ENCODE results near the gene NFILZ. TPM values are rescaled to one million over a fixed set of nuclear protein-coding genes. Genes with fewer than 3 reads are reported as not detected.

The NFILZ gene
- polyA plus RNA-seq, 3 donors = not detected

DNA sequence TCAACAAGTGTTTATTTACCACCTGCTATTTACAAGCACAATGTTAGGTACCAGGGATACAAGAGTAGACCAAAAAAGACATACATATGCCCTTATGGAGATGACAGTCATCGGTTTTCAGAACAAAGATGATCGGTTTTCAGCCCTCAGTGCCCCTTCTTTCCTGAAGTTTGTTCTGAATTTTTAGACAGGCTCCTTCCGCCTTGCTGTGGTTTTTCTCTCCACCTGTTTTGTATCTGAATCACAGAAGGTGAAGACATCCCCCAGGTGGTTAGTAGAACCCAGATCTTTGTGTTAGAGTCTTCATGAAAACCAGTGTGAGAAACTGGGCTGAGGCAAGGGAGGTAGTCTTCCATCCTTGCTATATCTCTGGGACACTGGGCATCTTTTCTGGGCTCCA is 44.6 kb downstream of the NFILZ start:
- no peaks in the 10 kb centered on the region for H4K20me1 ChIP-seq (ENCODE audit: insufficient read depth, low read length)
- Mint-ChIP-seq H3K27ac (no peak overlapping the region), H3K9me3 (peaks cover 1 to 9% (median 4%) of the 10 kb centered on the region in 7 donors), H3K4me1 (peaks cover 20% of the 10 kb centered on the region), H3K27me3 (ENCODE audit: low read depth in 3 of 3) (peaks cover 2 to 9% (median 6%) of the 10 kb centered on the region in 3 donors), H3K4me3 (no peak overlapping the region), H3K36me3 (no peaks in the 10 kb centered on the region)
- no peak overlapping the region for H3K4me2 ChIP-seq (replicated peaks; ENCODE audit: extremely low read depth, low read length, poor library complexity, severe bottlenecking)
- no peak overlapping the region for H2AFZ ChIP-seq (ENCODE audit: insufficient read depth, low read depth, low read length, poor library complexity, severe bottlenecking)
- no peak overlapping the region for H3K9ac ChIP-seq (ENCODE audit: insufficient read depth, low read length, poor library complexity, severe bottlenecking)
- no peaks in the 10 kb centered on the region for H3K36me3 ChIP-seq (replicated peaks in 1 of 2; ENCODE audit: control insufficient read depth in 1 of 2, insufficient read depth in 2 of 2, low read length in 2 of 2)
- WGBS (ENCODE audit: insufficient coverage) = 89% methylated on average over 2 of the region's 3 CpGs
- no peak for DNase-seq
- peaks cover 19 to 21% of the 10 kb centered on the region in 2 donors for H3K4me1 ChIP-seq (ENCODE audit: control insufficient read depth in 1 of 2, insufficient read depth in 2 of 2, low read length in 2 of 2)
- no peak overlapping the region for H3K4me3 ChIP-seq (replicated peaks in 1 of 3; ENCODE audit: low read depth in 2 of 3, low read length in 3 of 3)
- H3K27me3 ChIP-seq (ENCODE audit: control insufficient read depth in 2 of 2, insufficient read depth in 2 of 2, low read length in 2 of 2) = no peaks in the 10 kb centered on the region
- intact Hi-C loops (cut with micrococcal nuclease) = no loop called here
- H3K79me2 ChIP-seq (ENCODE audit: insufficient read depth, low read length) = no peaks in the 10 kb centered on the region
- no peaks in the 10 kb centered on the region for H3K9me3 ChIP-seq (replicated peaks in 1 of 2; ENCODE audit: control insufficient read depth in 1 of 2, insufficient read depth in 1 of 2, low read length in 2 of 2)
- TF ChIP-seq, protein P1, sequence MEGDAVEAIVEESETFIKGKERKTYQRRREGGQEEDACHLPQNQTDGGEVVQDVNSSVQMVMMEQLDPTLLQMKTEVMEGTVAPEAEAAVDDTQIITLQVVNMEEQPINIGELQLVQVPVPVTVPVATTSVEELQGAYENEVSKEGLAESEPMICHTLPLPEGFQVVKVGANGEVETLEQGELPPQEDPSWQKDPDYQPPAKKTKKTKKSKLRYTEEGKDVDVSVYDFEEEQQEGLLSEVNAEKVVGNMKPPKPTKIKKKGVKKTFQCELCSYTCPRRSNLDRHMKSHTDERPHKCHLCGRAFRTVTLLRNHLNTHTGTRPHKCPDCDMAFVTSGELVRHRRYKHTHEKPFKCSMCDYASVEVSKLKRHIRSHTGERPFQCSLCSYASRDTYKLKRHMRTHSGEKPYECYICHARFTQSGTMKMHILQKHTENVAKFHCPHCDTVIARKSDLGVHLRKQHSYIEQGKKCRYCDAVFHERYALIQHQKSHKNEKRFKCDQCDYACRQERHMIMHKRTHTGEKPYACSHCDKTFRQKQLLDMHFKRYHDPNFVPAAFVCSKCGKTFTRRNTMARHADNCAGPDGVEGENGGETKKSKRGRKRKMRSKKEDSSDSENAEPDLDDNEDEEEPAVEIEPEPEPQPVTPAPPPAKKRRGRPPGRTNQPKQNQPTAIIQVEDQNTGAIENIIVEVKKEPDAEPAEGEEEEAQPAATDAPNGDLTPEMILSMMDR (IDR thresholded peaks at IDR 0.05) = no peak
- no peak overlapping the region for H3K27ac ChIP-seq (ENCODE audit: low read depth in 1 of 2, low read length in 2 of 2)

DNA sequence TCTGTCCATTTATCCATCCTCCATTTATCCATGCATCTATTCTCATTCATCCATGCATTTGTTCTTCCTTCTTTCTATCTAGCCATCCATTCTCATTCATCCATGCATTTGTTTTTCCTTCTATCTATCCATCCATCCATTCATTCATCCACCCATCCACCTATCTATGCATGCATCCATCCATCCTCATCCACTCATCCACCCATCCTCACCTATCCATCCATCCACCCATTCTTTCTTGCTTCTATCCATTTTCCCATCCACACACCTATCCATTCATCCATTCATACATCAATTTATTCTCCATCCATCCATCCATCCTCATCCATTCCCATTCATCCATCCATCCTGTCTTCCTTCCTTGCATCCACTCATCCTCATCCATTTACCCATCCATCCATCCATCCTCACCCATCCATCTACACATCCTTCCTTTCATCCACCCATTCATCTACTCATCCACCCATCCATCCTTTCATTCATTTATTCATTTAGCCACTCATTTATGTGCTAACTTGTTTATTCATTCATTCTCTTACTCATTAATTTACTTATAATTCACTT is 47.9 kb downstream of the NFILZ start:
- Histone ChIP-seq H2AFZ (ENCODE audit: insufficient read depth, low read depth, low read length, poor library complexity, severe bottlenecking) (no peak overlapping the region), H3K4me3 (replicated peaks in 1 of 3; ENCODE audit: low read depth in 2 of 3, low read length in 3 of 3) (no peak overlapping the region), H3K27ac (ENCODE audit: low read depth in 1 of 2, low read length in 2 of 2) (no peak overlapping the region), H3K4me1 (ENCODE audit: control insufficient read depth in 1 of 2, insufficient read depth in 2 of 2, low read length in 2 of 2) (peaks cover 10 to 14% of the 10 kb centered on the region in 2 donors), H3K79me2 (ENCODE audit: insufficient read depth, low read length) (no peaks in the 10 kb centered on the region), H3K27me3 (ENCODE audit: control insufficient read depth in 2 of 2, insufficient read depth in 2 of 2, low read length in 2 of 2) (no peaks in the 10 kb centered on the region), H4K20me1 (ENCODE audit: insufficient read depth, low read length) (no peaks in the 10 kb centered on the region), H3K36me3 (replicated peaks in 1 of 2; ENCODE audit: control insufficient read depth in 1 of 2, insufficient read depth in 2 of 2, low read length in 2 of 2) (no peaks in the 10 kb centered on the region), H3K9ac (ENCODE audit: insufficient read depth, low read length, poor library complexity, severe bottlenecking) (no peak overlapping the region), H3K4me2 (replicated peaks; ENCODE audit: extremely low read depth, low read length, poor library complexity, severe bottlenecking) (no peak overlapping the region), H3K9me3 (replicated peaks in 1 of 2; ENCODE audit: control insufficient read depth in 1 of 2, insufficient read depth in 1 of 2, low read length in 2 of 2) (no peaks in the 10 kb centered on the region)
- Mint-ChIP-seq H3K4me1 (peaks cover 18% of the 10 kb centered on the region), H3K27ac (no peak overlapping the region), H3K4me3 (peak overlapping the region in 1 of 2 donors; percentile 18), H3K9me3 (peaks cover 1 to 12% (median 5%) of the 10 kb centered on the region in 7 donors), H3K36me3 (no peaks in the 10 kb centered on the region), H3K27me3 (ENCODE audit: low read depth in 3 of 3) (peaks cover 5 to 7% (median 6%) of the 10 kb centered on the region in 3 donors)
- no peak for DNase-seq
- TF ChIP-seq, protein P1 (IDR thresholded peaks at IDR 0.05) = no peak
- intact Hi-C loops (cut with micrococcal nuclease) = no loop called here

Other genes starting within 250 kb of the NFILZ start
- 100 to 1,000 TPM in 1 of 3 donors, 10 to 100 TPM in 2; 36.5 to 128 (median 45.4) TPM for gene RAB11B, start 240.3 kb upstream of the NFILZ start, polyA plus RNA-seq
- 100 to 1,000 TPM in 1 of 3 donors, 10 to 100 TPM in 2; 47.8 to 117 (median 90.8) TPM for gene MARCHF2, start 217.3 kb upstream of the NFILZ start, polyA plus RNA-seq
- 100 to 1,000 TPM in 2 of 3 donors, 10 to 100 TPM in 1; 77.0 to 121 (median 116) TPM for gene HNRNPM, start 185.7 kb upstream of the NFILZ start, polyA plus RNA-seq
- gene PRAM1, start 128.0 kb upstream of the NFILZ start, polyA plus RNA-seq = 100 to 1,000 TPM in 1 of 3 donors, 10 to 100 TPM in 2; 43.3 to 264 (median 69.0) TPM
- gene ZNF414, start 116.5 kb upstream of the NFILZ start, polyA plus RNA-seq = 10 to 100 TPM in 1 of 3 donors, 1 to 10 TPM in 2; 4.1 to 21.1 (median 4.7) TPM
- gene MYO1F, start 53.2 kb upstream of the NFILZ start, polyA plus RNA-seq = 100 to 1,000 TPM; 121 to 707 (median 197) TPM
- gene ADAMTS10, start 19.9 kb upstream of the NFILZ start, polyA plus RNA-seq = 1 to 10 TPM in 1 of 3 donors, not detected in 2; 2.3 TPM
- gene ACTL9, start 68.2 kb downstream of the NFILZ start, polyA plus RNA-seq = not detected
- gene OR2Z1, start 91.0 kb downstream of the NFILZ start, polyA plus RNA-seq = not detected
- 10 to 100 TPM in 1 of 3 donors, 1 to 10 TPM in 2; 3.7 to 22.1 (median 5.6) TPM for gene ZNF558, start 201.7 kb downstream of the NFILZ start, polyA plus RNA-seq
- gene MBD3L1, start 201.7 kb downstream of the NFILZ start, polyA plus RNA-seq = not detected